Loucy (cell line): ENCODE data around the gene PRCP.

Experiments used
- H2AFZ ChIP-seq: fragments of 200-600 bp; sonication (generic); 2 replicates; pipeline ENCODE4 v1.6.0; 2016; ENCODE audit warnings: antibody characterized with exemption, mild to moderate bottlenecking, low read length, moderate library complexity
- H3F3A ChIP-seq: fragments of 200-600 bp; 2 replicates; pipeline ENCODE4 v1.6.0; 2016; ENCODE audit warnings: antibody characterized with exemption, low read depth, mild to moderate bottlenecking
- H3K27me3 ChIP-seq: fragments of 200-600 bp; sonication (generic); 2 replicates; pipeline ENCODE4 v1.6.1; 2014; ENCODE audit warnings: low read length, mild to moderate bottlenecking; ENCODE audit not compliant: insufficient read depth, poor library complexity, severe bottlenecking
- H3K36me3 ChIP-seq: fragments of 200-600 bp; sonication (generic); 2 replicates; pipeline ENCODE4 v1.6.1; 2016; ENCODE audit warnings: low read length; ENCODE audit not compliant: insufficient read depth
- H3K4me1 ChIP-seq: fragments of 200-600 bp; sonication (generic); 2 replicates; pipeline ENCODE4 v1.5.1; 2014; ENCODE audit warnings: low read length, mild to moderate bottlenecking; ENCODE audit not compliant: insufficient read depth, poor library complexity, severe bottlenecking
- H3K4me2 ChIP-seq: fragments of 200-600 bp; sonication (generic); 2 replicates; pipeline ENCODE4 v1.6.0; 2014; ENCODE audit warnings: antibody characterized with exemption, low read length, low read depth, mild to moderate bottlenecking; ENCODE audit not compliant: poor library complexity, severe bottlenecking
- H3K4me3 ChIP-seq: fragments of 200-600 bp; sonication (generic); 2 replicates; pipeline ENCODE4 v1.5.1; 2014; ENCODE audit warnings: low read length, mild to moderate bottlenecking, mixed read lengths; ENCODE audit not compliant: poor library complexity, severe bottlenecking
- H3K79me2 ChIP-seq: fragments of 200-600 bp; sonication (generic); 2 replicates; pipeline ENCODE4 v1.6.1; 2014; ENCODE audit warnings: low read length; ENCODE audit not compliant: insufficient read depth
- H3K9ac ChIP-seq: fragments of 200-600 bp; sonication (generic); 2 replicates; pipeline ENCODE4 v1.6.0; 2014; ENCODE audit warnings: mild to moderate bottlenecking, low read depth, low read length, moderate library complexity; ENCODE audit not compliant: poor library complexity, severe bottlenecking
- H3K9me2 ChIP-seq: fragments of 200-600 bp; sonication (generic); replicated peaks from 2 replicates; pipeline ENCODE4 v1.6.1; 2016; ENCODE audit warnings: low read depth, low read length, mixed read lengths
- H3K9me3 ChIP-seq: fragments of 200-600 bp; sonication (generic); 2 replicates; pipeline ENCODE4 v1.6.1; 2014; ENCODE audit warnings: mild to moderate bottlenecking, antibody characterized with exemption, low read length, low read depth; ENCODE audit not compliant: insufficient read depth
- H4K20me1 ChIP-seq: fragments of 200-600 bp; sonication (generic); 2 replicates; pipeline ENCODE4 v1.6.0; 2014; ENCODE audit warnings: antibody characterized with exemption, low read length, mild to moderate bottlenecking; ENCODE audit not compliant: insufficient read depth, poor library complexity, severe bottlenecking
- CTCF ChIP-seq: fragments of 200-600 bp; sonication (generic); conservative IDR thresholded peaks from 2 replicates; pipeline ENCODE4 v1.5.1; 2014; ENCODE audit warnings: mild to moderate bottlenecking, antibody characterized with exemption, low read length
- EZH2phosphoT487 ChIP-seq: fragments of 200-600 bp; IDR thresholded peaks from 2 replicates; pipeline ENCODE4 v1.6.1; 2018; ENCODE audit warnings: antibody characterized with exemption, mild to moderate bottlenecking, moderate library complexity, borderline replicate concordance

The PRCP gene

GRCh38 chr11:82873919-82874333 is 26.3 kb downstream of the PRCP start:
- H3K9me2 ChIP-seq: no peaks in the 10 kb centered on the region
- no peak overlapping the region for H3K9ac ChIP-seq
- no peaks in the 10 kb centered on the region for H4K20me1 ChIP-seq
- no peaks in the 10 kb centered on the region for H3K4me1 ChIP-seq
- H2AFZ ChIP-seq: no peak overlapping the region
- H3K9me3 ChIP-seq: no peaks in the 10 kb centered on the region
- no peaks in the 10 kb centered on the region for H3K27me3 ChIP-seq
- no peak for TF ChIP-seq CTCF
- TF ChIP-seq EZH2phosphoT487: no peak
- no peak overlapping the region for H3K4me3 ChIP-seq
- H3K79me2 ChIP-seq: no peaks in the 10 kb centered on the region
- H3F3A ChIP-seq: no peaks in the 10 kb centered on the region
- H3K4me2 ChIP-seq: no peak overlapping the region
- no peaks in the 10 kb centered on the region for H3K36me3 ChIP-seq

DNA sequence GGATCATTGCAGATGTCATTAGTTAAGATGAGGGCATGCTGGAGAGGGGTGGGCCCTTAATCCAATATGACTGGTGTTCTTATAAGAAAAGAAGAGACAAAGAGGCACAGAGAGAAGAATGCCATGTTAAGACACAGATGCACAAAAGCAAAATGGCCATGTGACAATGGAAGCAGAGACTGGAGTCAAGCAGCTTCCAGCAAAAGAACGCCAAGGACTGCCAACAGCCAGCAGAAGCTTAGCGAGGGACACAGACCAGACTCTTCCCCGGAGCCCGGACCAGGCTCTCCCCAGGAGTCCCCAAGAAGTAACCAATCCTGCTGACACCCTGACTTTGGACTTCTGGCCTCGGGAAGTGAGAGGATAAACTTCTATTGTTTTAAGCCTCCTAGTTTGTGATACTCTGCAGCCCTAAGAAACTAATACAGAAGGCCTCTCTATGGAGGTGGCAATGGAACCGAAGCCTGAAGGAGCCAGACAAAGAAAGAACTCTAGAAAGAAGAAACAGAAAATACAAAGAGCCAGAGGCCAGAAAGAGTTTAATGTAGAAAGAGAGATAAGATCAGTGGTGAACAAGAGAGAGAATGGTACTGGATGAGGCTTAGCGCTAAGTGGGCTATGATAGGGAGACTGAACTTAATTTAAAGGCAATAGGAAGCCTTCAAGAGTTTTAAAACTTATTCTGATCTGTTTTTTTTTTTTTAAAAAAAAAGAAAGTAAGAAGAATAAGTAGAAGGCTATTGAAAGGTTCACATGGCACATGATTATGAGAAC is 27.7 kb downstream of the PRCP start:
- Histone ChIP-seq H3F3A (no peaks in the 10 kb centered on the region), H3K4me1 (no peaks in the 10 kb centered on the region), H2AFZ (no peak overlapping the region), H3K36me3 (no peaks in the 10 kb centered on the region), H3K4me2 (no peak overlapping the region), H3K9ac (no peak overlapping the region), H3K9me3 (no peaks in the 10 kb centered on the region), H3K9me2 (no peaks in the 10 kb centered on the region), H4K20me1 (no peaks in the 10 kb centered on the region), H3K79me2 (no peaks in the 10 kb centered on the region), H3K27me3 (no peaks in the 10 kb centered on the region), H3K4me3 (no peak overlapping the region)
- TF ChIP-seq EZH2phosphoT487: no peak
- TF ChIP-seq CTCF: no peak

- no peaks in the 10 kb centered on the region for H4K20me1 ChIP-seq
- H3K4me2 ChIP-seq: no peak overlapping the region
- no peaks in the 10 kb centered on the region for H3K9me3 ChIP-seq
- H3K27me3 ChIP-seq: no peaks in the 10 kb centered on the region
- no peak overlapping the region for H3K4me3 ChIP-seq
- no peaks in the 10 kb centered on the region for H3K9me2 ChIP-seq
- H3F3A ChIP-seq: no peaks in the 10 kb centered on the region
- no peaks in the 10 kb centered on the region for H3K79me2 ChIP-seq
- no peaks in the 10 kb centered on the region for H3K4me1 ChIP-seq
- H3K9ac ChIP-seq: no peak overlapping the region
- no peak overlapping the region for H2AFZ ChIP-seq
- no peaks in the 10 kb centered on the region for H3K36me3 ChIP-seq
- TF ChIP-seq CTCF (no peak), EZH2phosphoT487 (no peak)
Observed at GRCh38 chr11:82871646-82872045, 28.6 kb downstream of the PRCP start.
